AG04450 (cell line): ENCODE measurements around the gene TMED8. TPM values are rescaled to one million over a fixed set of nuclear protein-coding genes. Genes with fewer than 3 reads are reported as not detected.

Experiments
- CTCF ChIA-PET: fragments of 300-600, 350-600 bp; formaldehyde crosslinking; extraction: SDS; loops from one replicate; lab custom pipeline; 2022; ENCODE audit warnings: antibody characterized with exemption, inconsistent platforms; lab: Charles Lee
- POLR2A ChIA-PET: fragments of 350-600 bp; formaldehyde crosslinking; extraction: SDS; loops from one replicate; lab custom pipeline; 2021; ENCODE audit warnings: antibody characterized with exemption, inconsistent platforms; lab: Yijun Ruan, JAX
- DNase-seq: peaks from one replicate; pipeline ENCODE4 v3.0.0-alpha.2; 2011; ENCODE audit warnings: low read depth, low spot score
- H3K27ac ChIP-seq: one replicate; pipeline ENCODE4 v1.5.1; 2012; ENCODE audit warnings: low read depth, low read length, control low read depth
- H3K27me3 ChIP-seq: one replicate; pipeline ENCODE4 v1.6.0; 2012; ENCODE audit warnings: low read length; ENCODE audit not compliant: control insufficient read depth, insufficient read depth
- H3K4me3 ChIP-seq: 2 replicates; pipeline ENCODE4 v1.5.1; 2011; ENCODE audit warnings: mild to moderate bottlenecking, low read depth, low read length, control low read depth
- H3K9me3 ChIP-seq: 2 replicates; pipeline ENCODE4 v1.5.1; 2012; ENCODE audit warnings: low read length; ENCODE audit not compliant: control insufficient read depth, insufficient read depth
- CTCF ChIP-seq: IDR thresholded peaks from 2 replicates; pipeline ENCODE4 v1.5.1; 2011; ENCODE audit warnings: low read depth, low read length, control low read depth, inconsistent platforms
- polyA plus RNA-seq: library from polyadenylated mRNA; depleted of rRNA; stranded (reverse); fragments of >200 nt; gene quantifications from 2 replicates; pipeline ENCODE4 v1.2.3, GENCODE V29; 2011; rRNA removed

Gene TMED8
- polyA plus RNA-seq, 1 experiment = 5.7 TPM

- ChIA-PET CTCF (interaction anchor here (2.4 kb wide), 1 partner anchor 19 kb away, joined by 17 read pairs; no protein-coding TSS in a partner anchor), POLR2A (no interaction called here)
- Histone ChIP-seq H3K27ac (no peak overlapping the region), H3K4me3 (no peak overlapping the region), H3K27me3 (no peaks in the 10 kb centered on the region), H3K9me3 (no peaks in the 10 kb centered on the region)
- no peak for TF ChIP-seq CTCF
- DNase-seq = no peak
These were observed 80.0 kb downstream of the TMED8 start for GRCh38 chr14:77296906-77297305.

GRCh38 chr14:77296155-77296554 lies 80.7 kb downstream of the TMED8 start:
- no peaks in the 10 kb centered on the region for H3K27me3 ChIP-seq
- POLR2A ChIA-PET = no interaction called here
- H3K27ac ChIP-seq = no peak overlapping the region
- CTCF ChIA-PET = interaction anchor here (2.4 kb wide), 1 partner anchor 20 kb away, joined by 17 read pairs; no protein-coding TSS in a partner anchor
- no peaks in the 10 kb centered on the region for H3K9me3 ChIP-seq
- no peak overlapping the region for H3K4me3 ChIP-seq
- no peak for TF ChIP-seq CTCF
- no peak for DNase-seq

- POLR2A ChIA-PET = no interaction called here
- Histone ChIP-seq H3K9me3 (no peaks in the 10 kb centered on the region), H3K4me3 (no peak overlapping the region), H3K27ac (no peak overlapping the region), H3K27me3 (no peaks in the 10 kb centered on the region)
- peak; percentile 10 for DNase-seq
- CTCF ChIA-PET = interaction anchor here (1.0 to 4.3 kb wide), 3 partner anchors 10 to 581 kb away, joined by 4 to 23 read pairs (median 6); no protein-coding TSS in a partner anchor
- no peak for TF ChIP-seq CTCF
These were observed 86.2 kb downstream of the TMED8 start for GRCh38 chr14:77290705-77291104.

- Histone ChIP-seq H3K4me3 (no peak overlapping the region), H3K27ac (no peak overlapping the region), H3K9me3 (no peaks in the 10 kb centered on the region), H3K27me3 (no peaks in the 10 kb centered on the region)
- TF ChIP-seq CTCF = no peak
- ChIA-PET CTCF (interaction anchor here (0.6 to 1.1 kb wide), 3 partner anchors 14 to 129 kb away, joined by 3 to 5 read pairs (median 3); no protein-coding TSS in a partner anchor), POLR2A (no interaction called here)
- DNase-seq = no peak
These were observed 90.3 kb downstream of the TMED8 start for GRCh38 chr14:77286576-77286975.

Other genes starting within 250 kb of the TMED8 start
- not detected in 2 replicates for gene ZDHHC22, start 235.3 kb downstream of the TMED8 start, polyA plus RNA-seq
- not detected in 2 replicates for gene TMEM63C, start 195.3 kb downstream of the TMED8 start, polyA plus RNA-seq
- not detected in 2 replicates for gene NGB, start 105.9 kb downstream of the TMED8 start, polyA plus RNA-seq
- gene POMT2, start 56.2 kb downstream of the TMED8 start, polyA plus RNA-seq = 11.0 and 17.2 TPM in 2 replicates
- 12.4 and 16.8 TPM in 2 replicates for gene GSTZ1, start 56.1 kb downstream of the TMED8 start, polyA plus RNA-seq
- gene SAMD15, start 285 bp upstream of the TMED8 start, polyA plus RNA-seq = 0.66 and 0.72 TPM in 2 replicates
- gene NOXRED1, start 46.4 kb upstream of the TMED8 start, polyA plus RNA-seq = 0.10 and 0.16 TPM in 2 replicates
- 35.1 and 42.2 TPM in 2 replicates for gene VIPAS39, start 80.5 kb upstream of the TMED8 start, polyA plus RNA-seq
- 121 and 145 TPM in 2 replicates for gene AHSA1, start 81.0 kb upstream of the TMED8 start, polyA plus RNA-seq
- not detected in 2 replicates for gene ISM2, start 121.7 kb upstream of the TMED8 start, polyA plus RNA-seq
- 37.0 and 41.3 TPM in 2 replicates for gene SPTLC2, start 239.5 kb upstream of the TMED8 start, polyA plus RNA-seq